ENCODE measurements around the gene TMEM132E.

DNA sequence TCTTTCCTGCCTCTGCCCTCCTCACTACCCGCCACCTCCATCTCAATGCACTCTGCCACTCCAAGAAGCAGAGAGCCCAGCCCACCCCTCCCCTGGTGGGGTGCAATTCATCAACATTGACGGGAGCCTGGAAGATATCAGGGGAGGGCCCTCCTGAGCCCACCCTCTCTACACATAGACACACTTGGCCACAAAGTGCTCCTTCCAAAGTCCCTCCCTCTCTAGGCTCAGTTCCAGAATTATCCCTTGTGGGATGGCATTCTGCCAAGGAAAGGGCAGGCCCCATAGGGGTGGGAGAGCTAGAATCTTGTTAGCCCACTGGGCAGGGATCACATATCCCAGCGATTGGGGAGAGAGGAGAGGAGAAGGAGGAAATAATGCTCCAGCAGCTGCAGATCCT is 66.2 kb downstream of the TMEM132E start:
- TF ChIP-seq, protein P1, sequence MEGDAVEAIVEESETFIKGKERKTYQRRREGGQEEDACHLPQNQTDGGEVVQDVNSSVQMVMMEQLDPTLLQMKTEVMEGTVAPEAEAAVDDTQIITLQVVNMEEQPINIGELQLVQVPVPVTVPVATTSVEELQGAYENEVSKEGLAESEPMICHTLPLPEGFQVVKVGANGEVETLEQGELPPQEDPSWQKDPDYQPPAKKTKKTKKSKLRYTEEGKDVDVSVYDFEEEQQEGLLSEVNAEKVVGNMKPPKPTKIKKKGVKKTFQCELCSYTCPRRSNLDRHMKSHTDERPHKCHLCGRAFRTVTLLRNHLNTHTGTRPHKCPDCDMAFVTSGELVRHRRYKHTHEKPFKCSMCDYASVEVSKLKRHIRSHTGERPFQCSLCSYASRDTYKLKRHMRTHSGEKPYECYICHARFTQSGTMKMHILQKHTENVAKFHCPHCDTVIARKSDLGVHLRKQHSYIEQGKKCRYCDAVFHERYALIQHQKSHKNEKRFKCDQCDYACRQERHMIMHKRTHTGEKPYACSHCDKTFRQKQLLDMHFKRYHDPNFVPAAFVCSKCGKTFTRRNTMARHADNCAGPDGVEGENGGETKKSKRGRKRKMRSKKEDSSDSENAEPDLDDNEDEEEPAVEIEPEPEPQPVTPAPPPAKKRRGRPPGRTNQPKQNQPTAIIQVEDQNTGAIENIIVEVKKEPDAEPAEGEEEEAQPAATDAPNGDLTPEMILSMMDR (IDR thresholded peaks at IDR 0.05): no peak
- no peak for TF ChIP-seq POLR2A (IDR thresholded peaks at IDR 0.05)
